Right renal pelvis (tissue), 4 donors: ENCODE measurements around the gene CYFIP2. TPM values are rescaled to one million over a fixed set of nuclear protein-coding genes. Genes with fewer than 3 reads are reported as not detected.

ENCODE experiments used
- DNase-seq, 4 donors: peaks; one replicate each; pipeline ENCODE4 v3.0.0-alpha.2; 2013; ENCODE audit warnings: low read depth in 4 of 4, low spot score in 3 of 4, missing footprints in 1 of 4
- polyA plus RNA-seq, 4 donors: library from polyadenylated mRNA; unstranded; fragments of 120-200 nt; gene quantifications; one replicate each; pipeline ENCODE4 v1.2.1, GENCODE V29; 2013; ENCODE audit not compliant: insufficient read length in 4 of 4

CYFIP2 gene
- polyA plus RNA-seq, 4 donors = 106 to 149 (median 120) TPM

GRCh38 chr5:157311595-157311994, 45.7 kb downstream of the CYFIP2 start:
- no peak for DNase-seq

GRCh38 chr5:157312492-157312891, 46.6 kb downstream of the CYFIP2 start:
- DNase-seq = peak in 1 of 4 donors; percentile 33

GRCh38 chr5:157322581-157322980, 56.7 kb downstream of the CYFIP2 start:
- DNase-seq = no peak

- DNase-seq = no peak
Measured at GRCh38 chr5:157323107-157323706, 57.3 kb downstream of the CYFIP2 start.

GRCh38 chr5:157324237-157324636, 58.3 kb downstream of the CYFIP2 start:
- no peak for DNase-seq

- DNase-seq = no peak
Measured at GRCh38 chr5:157326440-157327005, 60.6 kb downstream of the CYFIP2 start.

- DNase-seq = no peak
Measured at GRCh38 chr5:157327771-157328170, 61.8 kb downstream of the CYFIP2 start.

GRCh38 chr5:157328277-157328912, 62.5 kb downstream of the CYFIP2 start:
- peak; percentile 56 to 64 (median 60) for DNase-seq

- no peak for DNase-seq
Measured at GRCh38 chr5:157331807-157332206, 65.9 kb downstream of the CYFIP2 start.

GRCh38 chr5:157335534-157336422, 69.9 kb downstream of the CYFIP2 start:
- no peak for DNase-seq

GRCh38 chr5:157336423-157336744, 70.5 kb downstream of the CYFIP2 start:
- DNase-seq = no peak

- no peak for DNase-seq
Measured at GRCh38 chr5:157339409-157339808, 73.5 kb downstream of the CYFIP2 start.

- DNase-seq = no peak
Measured at GRCh38 chr5:157342822-157343402, 77.0 kb downstream of the CYFIP2 start.

- DNase-seq = no peak
Measured at GRCh38 chr5:157343842-157344790, 78.2 kb downstream of the CYFIP2 start.

GRCh38 chr5:157345067-157345466, 79.1 kb downstream of the CYFIP2 start:
- DNase-seq = no peak

GRCh38 chr5:157345485-157345884, 79.6 kb downstream of the CYFIP2 start:
- DNase-seq = no peak

- DNase-seq = no peak
Measured at GRCh38 chr5:157347301-157348048, 81.6 kb downstream of the CYFIP2 start.

- DNase-seq = no peak
Measured at GRCh38 chr5:157348049-157348400, 82.1 kb downstream of the CYFIP2 start.
